ENCODE measurements around the gene B4GAT1.

B4GAT1 gene

DNA sequence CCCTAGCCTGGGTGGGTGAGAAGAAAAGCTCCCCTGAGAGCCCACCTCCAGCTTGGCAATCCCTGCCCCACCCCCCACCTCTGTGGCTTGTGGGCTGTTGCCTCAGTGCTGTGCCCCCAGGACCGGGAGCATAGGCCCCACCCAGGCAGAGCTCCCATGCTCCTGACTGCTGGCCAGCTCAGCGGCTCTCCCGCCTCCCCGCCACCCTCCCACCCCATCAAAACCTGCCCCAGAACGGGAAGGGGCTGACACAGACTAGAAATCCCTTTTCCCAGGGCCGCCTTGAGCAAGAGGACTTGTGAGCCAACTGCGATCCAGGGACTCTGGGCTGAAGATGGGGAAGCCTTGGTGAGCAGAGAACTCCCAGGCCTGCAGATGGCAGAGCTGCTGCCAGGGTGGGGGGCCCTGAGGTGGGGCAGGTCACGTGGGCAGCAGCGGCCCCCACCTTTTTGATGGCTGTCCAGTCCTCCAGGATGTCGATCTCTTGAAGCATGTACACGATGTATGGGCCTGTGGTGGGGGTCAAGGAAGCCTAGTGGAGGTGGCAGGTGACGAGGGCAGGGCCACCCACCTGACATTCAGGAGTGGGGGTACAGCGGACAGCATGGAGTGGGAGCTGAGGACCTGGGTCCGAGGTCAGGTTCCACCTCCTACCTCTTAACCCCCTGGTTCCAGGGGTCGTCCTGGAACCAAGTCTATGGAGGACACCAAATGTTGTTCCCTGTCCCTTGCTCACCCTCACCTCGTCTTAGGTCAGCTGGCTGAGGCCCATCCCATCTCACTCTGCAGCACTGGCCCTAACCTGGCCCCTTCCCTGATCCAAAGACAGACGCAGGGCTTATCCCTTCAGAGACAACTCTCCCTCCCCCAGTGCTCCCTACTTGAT lies 8.9 kb downstream of the B4GAT1 start:
- no peak for DNase-seq (ENCODE audit: extremely low read depth in 1 of 2, low read depth in 1 of 2)

GRCh38 chr11:66337103-66337899 lies 10.1 kb downstream of the B4GAT1 start:
- no peak for DNase-seq (ENCODE audit: extremely low read depth in 1 of 2, low read depth in 1 of 2)

- DNase-seq (ENCODE audit: extremely low read depth in 1 of 2, low read depth in 1 of 2) = peak; percentile 76 to 82
Measured at GRCh38 chr11:66336234-66337102, 11.0 kb downstream of the B4GAT1 start, which contains the start of gene RIN1. Gene RIN1 (minus strand): TSS chr11:66336434. CDS start chr11:66336402, 32 bp downstream.

- DNase-seq (ENCODE audit: extremely low read depth in 1 of 2, low read depth in 1 of 2) = no peak
Measured at GRCh38 chr11:66335531-66336233, 11.7 kb downstream of the B4GAT1 start.

DNA sequence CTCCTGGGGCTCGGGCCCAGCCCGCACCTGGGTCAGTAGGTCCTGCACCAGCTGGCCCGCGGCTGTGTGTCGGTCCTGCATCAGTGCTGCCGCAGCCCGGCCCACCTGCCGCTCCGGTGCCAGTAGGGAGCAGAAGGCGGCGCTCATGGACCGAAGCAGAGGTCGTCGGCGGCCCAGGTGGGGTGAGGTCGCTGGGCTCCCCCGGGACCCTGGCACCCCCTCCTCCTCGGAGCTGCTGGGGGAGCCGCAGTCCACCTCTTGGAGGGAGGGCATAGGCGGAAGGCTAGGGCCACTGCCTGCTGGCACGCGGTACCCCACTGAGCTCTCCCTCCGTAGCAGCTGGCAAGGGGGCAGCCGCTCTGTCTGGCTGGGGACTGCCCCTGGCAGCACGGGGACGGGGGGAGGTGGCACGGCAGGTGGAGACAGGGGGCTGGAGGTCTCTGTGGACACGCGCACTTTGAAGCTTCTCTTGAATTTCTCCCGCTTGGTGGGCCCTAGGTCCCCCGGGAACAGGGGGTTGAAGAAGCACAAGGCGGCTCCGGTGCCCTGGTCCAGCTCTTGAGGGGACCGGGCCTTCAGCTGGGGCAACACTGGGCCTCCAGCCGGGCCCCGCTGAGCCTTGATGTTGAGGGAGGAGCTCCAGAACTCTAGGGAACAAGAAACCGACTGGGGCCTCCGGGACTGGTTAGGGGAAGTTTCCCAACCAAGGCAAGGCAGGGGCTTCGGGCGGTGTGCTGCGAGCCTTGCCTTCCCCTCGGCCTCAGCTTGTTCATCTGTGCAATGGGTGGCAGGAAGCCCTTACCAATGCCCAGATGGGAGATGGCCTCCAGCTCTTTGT lies 12.6 kb downstream of the B4GAT1 start:
- DNase-seq (ENCODE audit: extremely low read depth in 1 of 2, low read depth in 1 of 2) = no peak

DNA sequence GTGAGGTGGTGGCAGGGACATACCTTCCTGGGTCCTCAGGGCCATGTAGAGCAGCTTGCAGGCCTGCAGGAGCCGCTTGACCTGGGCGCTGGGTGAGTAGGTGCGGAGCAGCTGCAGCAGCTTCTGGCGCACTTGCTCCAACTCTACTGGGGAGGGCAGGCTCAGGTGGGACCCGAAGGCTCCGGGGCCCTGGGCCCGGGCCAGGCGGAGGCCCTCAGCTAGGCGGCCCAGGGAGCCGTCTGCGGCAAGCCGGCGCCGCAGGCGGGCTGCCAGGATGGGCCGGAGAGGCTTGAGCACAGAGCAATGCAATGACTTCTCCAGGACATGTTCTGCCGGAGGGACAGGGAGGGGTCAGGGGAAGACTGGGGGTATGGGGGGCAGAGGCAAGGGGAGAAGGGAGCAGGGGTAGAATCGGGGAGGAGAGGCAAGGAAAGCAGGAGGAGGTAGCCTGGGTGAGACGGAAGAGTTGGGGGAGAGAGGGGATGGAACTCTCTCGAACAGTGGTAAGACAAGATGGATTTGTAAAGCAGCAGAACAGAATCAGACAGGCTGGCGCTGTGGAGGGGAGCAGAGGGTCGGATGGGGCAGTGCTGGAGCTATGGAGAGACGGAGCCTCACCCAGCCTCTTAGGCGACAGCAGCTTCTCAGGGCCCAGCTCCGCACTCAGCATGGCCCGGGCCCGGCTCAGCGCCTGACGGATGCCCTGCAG lies 13.4 kb downstream of the B4GAT1 start:
- no peak for DNase-seq (ENCODE audit: extremely low read depth in 1 of 2, low read depth in 1 of 2)

- DNase-seq (ENCODE audit: extremely low read depth in 1 of 2, low read depth in 1 of 2) = no peak
Measured at GRCh38 chr11:66333220-66333877, 14.1 kb downstream of the B4GAT1 start.

- no peak for DNase-seq (ENCODE audit: extremely low read depth in 1 of 2, low read depth in 1 of 2)
Measured at GRCh38 chr11:66332371-66333219, 14.8 kb downstream of the B4GAT1 start.

DNA sequence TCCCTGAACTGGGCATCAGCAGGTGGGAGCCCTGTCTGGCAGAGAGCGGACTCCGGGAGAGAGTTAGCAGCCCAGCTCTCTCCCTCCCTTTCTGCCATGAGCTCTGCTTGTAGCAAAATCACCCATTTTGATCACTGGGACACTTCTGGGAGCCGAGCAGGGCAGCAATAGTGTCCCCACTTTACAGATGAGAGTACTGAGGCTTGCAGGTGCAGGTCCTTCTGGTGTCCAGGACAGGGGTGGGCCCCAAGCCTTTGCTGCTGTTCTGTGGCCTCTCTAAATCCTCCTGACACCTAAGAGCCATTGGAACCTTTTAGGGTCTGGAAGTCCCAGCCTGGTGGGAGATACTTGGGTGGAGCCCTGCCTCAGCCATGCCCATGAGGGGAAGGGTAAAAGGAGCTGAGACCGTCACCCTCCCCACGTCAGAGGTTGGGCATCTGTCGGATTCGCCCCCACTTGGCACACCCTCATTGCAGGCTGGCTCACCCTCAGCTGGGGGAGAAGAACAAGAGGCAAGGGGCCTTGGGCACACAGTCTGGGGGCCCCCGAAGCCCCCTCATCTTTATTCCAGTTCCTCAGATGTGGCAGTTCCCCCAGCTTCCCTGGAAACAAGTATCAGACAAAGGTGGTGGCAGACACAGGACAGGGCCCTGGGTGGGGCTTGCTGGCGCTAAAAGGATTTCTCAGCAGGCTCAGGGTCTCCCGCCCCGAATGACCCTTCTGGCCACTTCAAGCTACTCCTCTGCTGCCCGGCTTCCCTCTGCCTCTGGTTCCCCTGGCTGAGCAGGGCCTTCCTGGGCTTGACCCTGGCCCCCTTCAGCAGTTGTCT lies 15.7 kb downstream of the B4GAT1 start:
- no peak for DNase-seq (ENCODE audit: extremely low read depth in 1 of 2, low read depth in 1 of 2)

DNA sequence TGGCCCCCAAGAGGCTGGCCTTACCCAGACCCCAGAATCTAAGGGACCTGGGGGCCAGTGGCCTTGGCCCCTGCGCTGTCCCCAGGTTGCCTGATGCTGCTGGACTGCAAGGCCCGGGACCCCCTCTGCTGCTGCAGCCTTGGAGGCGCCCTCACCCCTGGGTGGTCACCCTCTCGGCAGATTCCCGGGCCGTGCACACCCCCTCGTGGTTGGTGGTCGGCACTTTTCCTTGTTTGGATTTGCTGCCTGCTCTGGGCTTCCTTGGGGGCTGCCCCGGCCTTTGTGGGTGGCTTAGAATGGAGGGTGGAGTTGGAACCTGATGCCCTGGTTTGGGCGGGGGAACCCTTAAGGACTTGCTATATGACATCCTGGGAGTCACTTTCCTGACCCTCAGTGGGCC lies 16.5 kb downstream of the B4GAT1 start:
- no peak for DNase-seq (ENCODE audit: extremely low read depth in 1 of 2, low read depth in 1 of 2)

DNA sequence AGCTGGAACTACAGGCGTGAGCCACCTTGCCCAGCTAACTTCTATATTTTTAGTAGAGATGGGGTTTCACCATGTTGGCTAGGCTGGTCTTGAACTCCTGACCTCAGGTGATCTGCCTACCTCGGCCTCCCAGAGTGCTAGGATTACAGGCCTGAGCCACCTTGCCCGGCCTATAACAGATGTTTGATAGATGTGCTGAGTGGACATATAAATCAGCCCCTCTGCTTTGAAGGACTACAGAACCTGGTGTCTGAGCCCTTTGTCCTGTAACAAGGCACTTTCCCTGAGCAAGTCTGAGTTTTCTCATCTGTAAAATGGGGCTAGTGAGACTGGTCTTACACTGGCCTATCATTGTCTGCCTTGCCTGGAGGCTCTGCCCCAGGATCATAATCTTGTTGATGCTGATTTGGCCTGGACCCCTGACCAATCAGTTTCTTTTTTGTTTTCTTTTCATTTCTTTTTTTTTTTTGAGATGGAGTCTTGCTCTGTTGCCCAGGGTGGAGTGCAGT lies 18.2 kb downstream of the B4GAT1 start:
- DNase-seq (ENCODE audit: extremely low read depth in 1 of 2, low read depth in 1 of 2) = no peak

- DNase-seq (ENCODE audit: extremely low read depth in 1 of 2, low read depth in 1 of 2) = peak; percentile 64 to 70
Measured at GRCh38 chr11:66328302-66329144, 18.9 kb downstream of the B4GAT1 start.

GRCh38 chr11:66328031-66328301 lies 19.5 kb downstream of the B4GAT1 start:
- DNase-seq (ENCODE audit: extremely low read depth in 1 of 2, low read depth in 1 of 2) = no peak

GRCh38 chr11:66327171-66328030 lies 20.0 kb downstream of the B4GAT1 start:
- no peak for DNase-seq (ENCODE audit: extremely low read depth in 1 of 2, low read depth in 1 of 2)

All from stimulated activated CD8-positive, alpha-beta memory T cell treated with anti-CD3 and anti-CD28 coated beads, Interleukin-7, amount 100 ng/mL, for 48 hours (primary cell).